SK-N-SH (cell line): ENCODE data around the gene LRRC25.

Experiments
- EP300 ChIP-seq, 2 experiments: IDR thresholded peaks; 2 replicates each; pipeline versions ENCODE4 v1.4.0 to v1.6.1; 2012; ENCODE audit warnings: borderline replicate concordance in 1 of 2, low read depth in 1 of 2, low read length in 1 of 2
- EZH2phosphoT487 ChIP-seq: fragments of 200-600 bp; sonication (generic); IDR thresholded peaks from 2 replicates; pipeline ENCODE4 v1.6.1; 2017; ENCODE audit warnings: low read depth, mixed run types, mild to moderate bottlenecking, antibody characterized with exemption, moderate library complexity, borderline replicate concordance
- JUND ChIP-seq: IDR thresholded peaks from 2 replicates; pipeline ENCODE4 v1.4.0; 2012
- MXI1 ChIP-seq: IDR thresholded peaks from 2 replicates; pipeline ENCODE4 v1.6.1; 2012; ENCODE audit warnings: mild to moderate bottlenecking, low read depth, low read length, improper control_type of control experiment
- NRF1 ChIP-seq: IDR thresholded peaks from 2 replicates; pipeline ENCODE4 v1.6.1; 2012; ENCODE audit warnings: low read depth, mild to moderate bottlenecking, low read length
- POLR2AphosphoS5 ChIP-seq: IDR thresholded peaks from 2 replicates; pipeline ENCODE4 v1.6.1; 2012; ENCODE audit warnings: low read depth, low read length
- RAD21 ChIP-seq: IDR thresholded peaks from 2 replicates; pipeline ENCODE4 v1.6.1; 2012; ENCODE audit warnings: mild to moderate bottlenecking, low read length
- TF ChIP-seq, protein P1 (sequence below): IDR thresholded peaks from 2 replicates; pipeline ENCODE4 v1.6.1; 2012; ENCODE audit warnings: mild to moderate bottlenecking, low read depth, low read length, moderate library complexity
- TF ChIP-seq, protein P2 (sequence below): fragments of 200-600 bp; sonication (generic); IDR thresholded peaks from 2 replicates; pipeline ENCODE4 v1.6.1; 2017; ENCODE audit warnings: antibody characterized with exemption, mild to moderate bottlenecking, moderate library complexity
- TF ChIP-seq, protein P3 (sequence below): IDR thresholded peaks from 2 replicates; pipeline ENCODE4 v1.4.0; 2012; ENCODE audit warnings: low read depth
- TF ChIP-seq, protein P4 (sequence below): IDR thresholded peaks from 2 replicates; pipeline ENCODE4 v1.4.0; 2012; ENCODE audit warnings: low read depth, borderline replicate concordance

DNA sequence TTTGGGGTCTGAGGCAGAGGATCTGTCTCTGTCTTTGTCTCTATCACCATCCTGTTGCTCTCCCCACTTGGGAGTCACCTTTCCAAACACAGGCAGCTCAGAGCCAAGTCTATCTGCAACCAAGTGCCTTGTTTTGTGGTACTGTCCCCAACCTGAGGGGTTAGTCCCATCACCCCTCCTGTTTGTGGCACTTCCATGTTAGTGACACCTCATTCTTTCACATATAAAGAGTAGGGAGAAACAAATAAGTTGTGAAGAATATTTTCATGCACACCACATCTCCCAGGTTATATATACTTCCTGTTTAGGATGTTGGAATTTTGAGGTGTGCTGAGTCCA is 7.7 kb downstream of the LRRC25 start:
- TF ChIP-seq MXI1 (no peak), EP300 (IDR thresholded peaks at IDR 0.05; ENCODE audit: borderline replicate concordance in 1 of 2, low read depth in 1 of 2, low read length in 1 of 2) (no peak), EZH2phosphoT487 (no peak), POLR2AphosphoS5 (no peak), JUND (no peak), RAD21 (no peak), NRF1 (no peak)
- TF ChIP-seq, protein P1, sequence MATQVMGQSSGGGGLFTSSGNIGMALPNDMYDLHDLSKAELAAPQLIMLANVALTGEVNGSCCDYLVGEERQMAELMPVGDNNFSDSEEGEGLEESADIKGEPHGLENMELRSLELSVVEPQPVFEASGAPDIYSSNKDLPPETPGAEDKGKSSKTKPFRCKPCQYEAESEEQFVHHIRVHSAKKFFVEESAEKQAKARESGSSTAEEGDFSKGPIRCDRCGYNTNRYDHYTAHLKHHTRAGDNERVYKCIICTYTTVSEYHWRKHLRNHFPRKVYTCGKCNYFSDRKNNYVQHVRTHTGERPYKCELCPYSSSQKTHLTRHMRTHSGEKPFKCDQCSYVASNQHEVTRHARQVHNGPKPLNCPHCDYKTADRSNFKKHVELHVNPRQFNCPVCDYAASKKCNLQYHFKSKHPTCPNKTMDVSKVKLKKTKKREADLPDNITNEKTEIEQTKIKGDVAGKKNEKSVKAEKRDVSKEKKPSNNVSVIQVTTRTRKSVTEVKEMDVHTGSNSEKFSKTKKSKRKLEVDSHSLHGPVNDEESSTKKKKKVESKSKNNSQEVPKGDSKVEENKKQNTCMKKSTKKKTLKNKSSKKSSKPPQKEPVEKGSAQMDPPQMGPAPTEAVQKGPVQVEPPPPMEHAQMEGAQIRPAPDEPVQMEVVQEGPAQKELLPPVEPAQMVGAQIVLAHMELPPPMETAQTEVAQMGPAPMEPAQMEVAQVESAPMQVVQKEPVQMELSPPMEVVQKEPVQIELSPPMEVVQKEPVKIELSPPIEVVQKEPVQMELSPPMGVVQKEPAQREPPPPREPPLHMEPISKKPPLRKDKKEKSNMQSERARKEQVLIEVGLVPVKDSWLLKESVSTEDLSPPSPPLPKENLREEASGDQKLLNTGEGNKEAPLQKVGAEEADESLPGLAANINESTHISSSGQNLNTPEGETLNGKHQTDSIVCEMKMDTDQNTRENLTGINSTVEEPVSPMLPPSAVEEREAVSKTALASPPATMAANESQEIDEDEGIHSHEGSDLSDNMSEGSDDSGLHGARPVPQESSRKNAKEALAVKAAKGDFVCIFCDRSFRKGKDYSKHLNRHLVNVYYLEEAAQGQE = no peak
- TF ChIP-seq, protein P2, sequence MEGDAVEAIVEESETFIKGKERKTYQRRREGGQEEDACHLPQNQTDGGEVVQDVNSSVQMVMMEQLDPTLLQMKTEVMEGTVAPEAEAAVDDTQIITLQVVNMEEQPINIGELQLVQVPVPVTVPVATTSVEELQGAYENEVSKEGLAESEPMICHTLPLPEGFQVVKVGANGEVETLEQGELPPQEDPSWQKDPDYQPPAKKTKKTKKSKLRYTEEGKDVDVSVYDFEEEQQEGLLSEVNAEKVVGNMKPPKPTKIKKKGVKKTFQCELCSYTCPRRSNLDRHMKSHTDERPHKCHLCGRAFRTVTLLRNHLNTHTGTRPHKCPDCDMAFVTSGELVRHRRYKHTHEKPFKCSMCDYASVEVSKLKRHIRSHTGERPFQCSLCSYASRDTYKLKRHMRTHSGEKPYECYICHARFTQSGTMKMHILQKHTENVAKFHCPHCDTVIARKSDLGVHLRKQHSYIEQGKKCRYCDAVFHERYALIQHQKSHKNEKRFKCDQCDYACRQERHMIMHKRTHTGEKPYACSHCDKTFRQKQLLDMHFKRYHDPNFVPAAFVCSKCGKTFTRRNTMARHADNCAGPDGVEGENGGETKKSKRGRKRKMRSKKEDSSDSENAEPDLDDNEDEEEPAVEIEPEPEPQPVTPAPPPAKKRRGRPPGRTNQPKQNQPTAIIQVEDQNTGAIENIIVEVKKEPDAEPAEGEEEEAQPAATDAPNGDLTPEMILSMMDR = no peak
- TF ChIP-seq, protein P3, sequence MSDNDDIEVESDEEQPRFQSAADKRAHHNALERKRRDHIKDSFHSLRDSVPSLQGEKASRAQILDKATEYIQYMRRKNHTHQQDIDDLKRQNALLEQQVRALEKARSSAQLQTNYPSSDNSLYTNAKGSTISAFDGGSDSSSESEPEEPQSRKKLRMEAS = no peak
- TF ChIP-seq, protein P4, sequence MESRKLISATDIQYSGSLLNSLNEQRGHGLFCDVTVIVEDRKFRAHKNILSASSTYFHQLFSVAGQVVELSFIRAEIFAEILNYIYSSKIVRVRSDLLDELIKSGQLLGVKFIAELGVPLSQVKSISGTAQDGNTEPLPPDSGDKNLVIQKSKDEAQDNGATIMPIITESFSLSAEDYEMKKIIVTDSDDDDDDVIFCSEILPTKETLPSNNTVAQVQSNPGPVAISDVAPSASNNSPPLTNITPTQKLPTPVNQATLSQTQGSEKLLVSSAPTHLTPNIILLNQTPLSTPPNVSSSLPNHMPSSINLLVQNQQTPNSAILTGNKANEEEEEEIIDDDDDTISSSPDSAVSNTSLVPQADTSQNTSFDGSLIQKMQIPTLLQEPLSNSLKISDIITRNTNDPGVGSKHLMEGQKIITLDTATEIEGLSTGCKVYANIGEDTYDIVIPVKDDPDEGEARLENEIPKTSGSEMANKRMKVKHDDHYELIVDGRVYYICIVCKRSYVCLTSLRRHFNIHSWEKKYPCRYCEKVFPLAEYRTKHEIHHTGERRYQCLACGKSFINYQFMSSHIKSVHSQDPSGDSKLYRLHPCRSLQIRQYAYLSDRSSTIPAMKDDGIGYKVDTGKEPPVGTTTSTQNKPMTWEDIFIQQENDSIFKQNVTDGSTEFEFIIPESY = no peak
